Aorta (tissue), 5 donors: ENCODE results near the gene HSP90AB1. TPM values are rescaled to one million over a fixed set of nuclear protein-coding genes. Genes with fewer than 3 reads are reported as not detected.
A peak's percentile ranks its signal among the peaks of the same experiment; 100 is the strongest.

ENCODE experiments used
- ATAC-seq: fragments of 200-7000 bp; cut with Tn5 transposase; one replicate; pipeline ENCODE4 v1.9.1; 2022; ENCODE audit warnings: moderate library complexity; ENCODE audit not compliant: low FRiP score
- DNase-seq, 2 donors: peaks; one replicate each; pipeline ENCODE4 v3.0.0-alpha.2; 2020
- H3K27ac ChIP-seq, 2 donors: one replicate each; pipeline ENCODE4 v1.5.1; 2013; ENCODE audit warnings: low read length in 2 of 2, mild to moderate bottlenecking in 2 of 2, moderate library complexity in 2 of 2, control low read depth in 1 of 2, inconsistent platforms in 1 of 2, low read depth in 1 of 2
- H3K27me3 ChIP-seq, 2 donors: one replicate each; pipeline ENCODE4 v1.6.1; 2013; ENCODE audit warnings: control low read depth in 1 of 2, low read length in 1 of 2, mild to moderate bottlenecking in 1 of 2, moderate library complexity in 1 of 2; ENCODE audit not compliant: insufficient read depth in 2 of 2, control insufficient read depth in 1 of 2
- H3K36me3 ChIP-seq, 2 donors: one replicate each; pipeline ENCODE4 v1.6.1; 2013; ENCODE audit warnings: control low read depth in 1 of 2, low read length in 1 of 2, mild to moderate bottlenecking in 1 of 2; ENCODE audit not compliant: insufficient read depth in 2 of 2, control insufficient read depth in 1 of 2
- H3K4me1 ChIP-seq, 2 donors: one replicate each; pipeline ENCODE4 v1.6.1; 2013; ENCODE audit warnings: low read length in 2 of 2, control low read depth in 1 of 2, mild to moderate bottlenecking in 1 of 2, moderate library complexity in 1 of 2; ENCODE audit not compliant: insufficient read depth in 2 of 2, control insufficient read depth in 1 of 2
- H3K4me3 ChIP-seq, 2 donors: one replicate each; pipeline ENCODE4 v1.5.1; 2013; ENCODE audit warnings: low read length in 2 of 2, control low read depth in 1 of 2, mild to moderate bottlenecking in 1 of 2
- H3K9me3 ChIP-seq: one replicate; pipeline ENCODE4 v1.6.1; 2013; ENCODE audit warnings: mild to moderate bottlenecking, low read length; ENCODE audit not compliant: control insufficient read depth
- WGBS, 2 donors: extraction: QIAGEN DNeasy Blood & Tissue Kit; methylation state at CpG; one replicate each; pipeline ENCODE4 v1.1.7; 2013; 5-methylcytosine and 5-hydroxymethylcytosine counted together
- intact Hi-C, 2 donors: fragments of 100-400 bp; cut with DNase I; formaldehyde crosslinking; loops; one replicate each; pipeline versions ENCODE4 v1.14.2 to v1.15.0; 2022
- polyA plus RNA-seq, 2 donors: library from polyadenylated mRNA; stranded (reverse); fragments of 200-250 nt; gene quantifications; one replicate each; pipeline ENCODE4 v1.2.3, GENCODE V29; 2013
- total RNA-seq, 2 donors: library from RNA; stranded (reverse); fragmentation: NEBNext Ultra II Directional; extraction: Animal tissue kit (Norgen Biotek cat#: 25700); gene quantifications; one replicate each; pipeline ENCODE4 v1.2.1, GENCODE V29; 2021
- donor health status: healthy with polysubstance abuse.
- donor health status: Bipolar disorder and iron deficiency.
- donor health status: DM: no; HTN: no; CAD: no.
- donor health status: DM: no; HTN: no; CAD: no.
- donor health status: DM: yes; HTN: yes; CAD: no.

The HSP90AB1 gene
- total and polyA plus RNA-seq, 4 donors: 385 to 636 (median 440) TPM

DNA sequence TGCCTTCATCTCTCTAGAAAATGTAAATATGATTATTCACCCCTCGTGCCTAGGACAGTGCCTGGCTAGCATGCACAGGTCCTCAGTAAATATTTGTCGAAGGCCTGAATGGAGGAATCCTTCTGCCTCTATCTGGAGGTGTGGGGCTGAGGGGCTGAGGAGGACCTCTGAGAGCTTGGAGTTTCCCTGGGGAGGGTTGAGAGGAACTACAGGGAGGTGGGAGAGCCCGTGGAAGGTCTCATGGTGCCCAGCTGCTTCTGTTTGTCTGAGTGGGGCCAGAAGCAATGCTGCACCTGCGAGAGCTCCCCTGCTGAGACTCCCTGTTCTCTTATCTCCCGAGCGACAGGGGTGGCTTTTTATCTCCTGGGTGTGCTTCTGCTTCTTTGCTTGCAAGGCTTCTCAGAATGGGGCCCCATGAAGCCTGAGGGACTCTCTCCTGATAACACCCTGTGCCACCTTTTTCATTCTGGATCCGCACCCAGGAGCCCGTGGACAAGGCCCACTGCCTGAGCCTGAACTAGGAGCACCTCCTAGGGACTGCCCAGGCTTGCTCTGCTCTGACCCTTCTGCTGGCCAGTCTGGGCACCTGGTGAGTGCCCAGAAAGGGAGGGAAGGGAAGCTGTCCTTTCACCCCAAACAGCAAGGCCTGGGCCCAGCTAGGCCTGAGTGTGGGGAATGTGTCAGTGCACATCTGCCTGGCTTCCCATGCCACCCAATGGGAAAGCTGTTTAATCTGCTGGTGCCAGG lies 21.1 kb upstream of the HSP90AB1 start:
- Histone ChIP-seq H3K36me3 (peaks cover 0 to 3% of the 10 kb centered on the region in 2 donors), H3K27me3 (no peaks in the 10 kb centered on the region), H3K4me3 (no peak overlapping the region), H3K4me1 (no peaks in the 10 kb centered on the region), H3K27ac (no peak overlapping the region), H3K9me3 (no peaks in the 10 kb centered on the region)
- DNase-seq (peak in 1 of 2 donors; percentile 59), ATAC-seq (no peak)
- 72 to 73% methylated on average over 8 of the region's 8 CpGs for WGBS, 2 donors
- intact Hi-C loops: no loop called here

DNA sequence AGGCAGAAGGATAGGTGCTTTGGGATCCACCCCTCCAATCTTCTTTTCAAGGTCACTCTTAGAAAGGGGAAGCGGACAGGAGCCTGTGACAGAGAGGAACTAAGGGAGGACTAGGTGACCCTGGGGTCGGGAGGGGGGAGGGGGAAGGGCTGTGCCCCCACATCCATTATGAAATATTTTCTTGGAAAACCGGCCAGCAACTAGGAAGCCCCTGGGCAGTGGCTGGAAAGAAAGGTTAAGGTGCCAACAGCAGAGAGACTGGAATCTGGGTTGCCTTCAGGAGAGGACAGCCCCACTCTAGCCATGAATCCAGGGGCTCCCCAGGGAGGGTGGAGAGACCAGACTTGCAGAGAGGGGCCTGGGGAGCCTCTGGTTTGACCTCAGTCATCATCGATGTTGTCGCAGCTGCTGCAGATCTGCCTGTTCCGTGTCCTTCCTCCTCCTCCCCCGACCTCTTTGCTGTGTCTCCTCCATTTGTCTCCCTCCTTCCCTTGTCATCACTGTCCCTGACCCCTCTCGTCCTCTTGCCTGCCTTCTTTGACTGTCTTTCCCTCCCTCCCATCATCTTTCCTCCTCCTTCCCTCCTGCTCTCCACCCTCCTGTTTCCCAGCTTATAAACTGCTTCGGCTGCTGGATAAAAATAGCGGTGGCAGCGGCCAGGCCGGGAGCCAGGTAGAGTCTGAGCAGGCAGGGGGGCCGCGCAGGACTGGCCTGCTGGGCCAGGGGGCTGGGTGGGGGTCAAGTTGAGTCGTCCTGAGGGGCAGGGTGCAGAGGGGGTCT lies 20.3 kb upstream of the HSP90AB1 start:
- no peak for ATAC-seq
- intact Hi-C loops: no loop called here

DNA sequence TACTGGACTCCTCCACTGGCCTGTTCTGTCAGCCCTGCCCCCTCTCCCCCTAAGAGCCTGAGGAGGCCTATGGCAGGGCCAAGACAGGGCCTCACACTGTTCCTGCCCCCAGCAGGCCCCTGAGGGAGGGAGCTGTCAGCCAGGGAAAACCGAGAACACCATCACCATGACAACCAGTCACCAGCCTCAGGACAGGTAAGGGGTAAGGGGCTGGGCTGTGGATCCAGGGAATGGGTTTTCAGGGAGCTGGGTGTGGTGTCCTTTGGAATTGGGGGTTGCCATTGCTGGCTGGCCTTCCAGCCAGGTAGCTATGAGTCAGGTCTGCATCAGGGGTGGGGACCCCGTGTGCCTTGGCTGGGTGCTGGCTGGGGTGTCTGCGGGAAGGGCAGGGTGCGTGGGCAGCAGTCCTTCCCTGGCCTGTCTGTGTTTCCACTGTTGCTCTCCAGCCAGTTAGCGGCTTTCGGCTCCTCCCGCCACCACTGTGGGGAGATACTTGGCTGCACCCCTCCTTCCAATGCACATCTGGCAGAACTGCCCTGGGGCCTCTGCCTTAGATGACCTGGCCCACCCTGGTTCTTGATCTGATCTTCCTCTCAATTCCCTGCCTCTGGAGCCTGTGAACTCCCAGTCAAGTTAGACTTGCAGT lies 19.6 kb upstream of the HSP90AB1 start:
- Histone ChIP-seq H3K27ac (no peak overlapping the region), H3K4me3 (no peak overlapping the region), H3K36me3 (peaks cover 0 to 3% of the 10 kb centered on the region in 2 donors), H3K4me1 (no peaks in the 10 kb centered on the region), H3K27me3 (no peaks in the 10 kb centered on the region), H3K9me3 (no peaks in the 10 kb centered on the region)
- ATAC-seq (no peak), DNase-seq (no peak)
- 6 to 16% methylated on average over 7 of the region's 7 CpGs for WGBS, 2 donors
- intact Hi-C loops: no loop called here

More for the DNA sequence above, 20.3 kb upstream of the HSP90AB1 start:
- Histone ChIP-seq H3K27me3 (no peaks in the 10 kb centered on the region), H3K27ac (peak overlapping the region in 1 of 2 donors; percentile 19), H3K4me1 (no peaks in the 10 kb centered on the region), H3K4me3 (no peak overlapping the region), H3K36me3 (peaks cover 0 to 3% of the 10 kb centered on the region in 2 donors), H3K9me3 (no peaks in the 10 kb centered on the region)
- 11 to 16% methylated on average over 15 of the region's 15 CpGs for WGBS, 2 donors
- peak in 1 of 2 donors; percentile 81 for DNase-seq

DNA sequence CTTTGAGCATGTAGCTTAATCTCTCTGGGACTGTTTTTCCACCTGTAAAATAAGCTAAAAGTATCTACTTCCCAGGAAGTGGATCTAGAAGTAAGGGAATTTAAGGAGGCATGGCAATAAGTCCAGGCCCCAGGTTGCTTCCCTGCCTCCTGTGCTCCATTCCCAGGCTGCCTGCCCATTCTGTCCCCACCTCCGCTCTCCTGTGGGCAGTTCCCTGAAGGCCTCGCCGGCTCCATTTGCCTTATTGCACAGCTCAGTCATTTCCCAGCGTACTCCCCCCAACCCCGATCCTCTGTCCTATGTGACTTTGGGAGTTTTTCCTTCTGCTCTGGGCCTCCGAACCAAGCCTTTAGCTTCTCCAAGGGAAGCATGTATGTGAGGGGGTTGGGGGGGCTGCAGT lies 18.9 kb upstream of the HSP90AB1 start:
- H3K9me3 ChIP-seq: no peaks in the 10 kb centered on the region
- H3K27ac ChIP-seq: no peak overlapping the region
- H3K4me1 ChIP-seq: no peaks in the 10 kb centered on the region
- DNase-seq (no peak), ATAC-seq (no peak)
- intact Hi-C loops: no loop called here
- H3K27me3 ChIP-seq: no peaks in the 10 kb centered on the region
- H3K4me3 ChIP-seq: no peak overlapping the region
- H3K36me3 ChIP-seq: peaks cover 0 to 3% of the 10 kb centered on the region in 2 donors
- 76 to 86% methylated on average over 6 of the region's 6 CpGs for WGBS, 2 donors

DNA sequence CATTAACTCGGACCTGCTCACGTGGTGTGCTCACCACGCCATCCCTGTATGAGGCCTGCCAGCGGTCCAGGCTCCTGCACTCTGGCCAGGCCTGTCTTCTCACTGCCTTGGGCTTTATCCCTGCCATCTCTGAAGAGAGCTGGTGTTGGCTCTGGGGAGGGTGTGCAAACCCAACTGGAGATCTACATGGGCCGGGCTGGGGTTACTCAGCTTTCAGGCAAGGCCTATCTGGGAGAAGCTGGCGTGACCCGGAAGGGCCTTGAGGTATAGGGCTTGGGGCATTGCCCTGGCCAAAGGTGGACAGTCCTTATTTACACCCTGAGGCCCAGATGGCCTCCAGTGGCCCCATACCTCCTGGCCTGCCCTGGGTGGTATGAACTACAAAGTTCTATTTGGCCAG lies 18.5 kb upstream of the HSP90AB1 start:
- peak in 1 of 2 donors; percentile 65 for DNase-seq
- peaks cover 0 to 3% of the 10 kb centered on the region in 2 donors for H3K36me3 ChIP-seq
- no peak for ATAC-seq
- H3K9me3 ChIP-seq: no peaks in the 10 kb centered on the region
- no peak overlapping the region for H3K4me3 ChIP-seq
- no peaks in the 10 kb centered on the region for H3K4me1 ChIP-seq
- no peaks in the 10 kb centered on the region for H3K27me3 ChIP-seq
- 83 to 85% methylated on average over 7 of the region's 7 CpGs for WGBS, 2 donors
- intact Hi-C loops: no loop called here
- no peak overlapping the region for H3K27ac ChIP-seq

DNA sequence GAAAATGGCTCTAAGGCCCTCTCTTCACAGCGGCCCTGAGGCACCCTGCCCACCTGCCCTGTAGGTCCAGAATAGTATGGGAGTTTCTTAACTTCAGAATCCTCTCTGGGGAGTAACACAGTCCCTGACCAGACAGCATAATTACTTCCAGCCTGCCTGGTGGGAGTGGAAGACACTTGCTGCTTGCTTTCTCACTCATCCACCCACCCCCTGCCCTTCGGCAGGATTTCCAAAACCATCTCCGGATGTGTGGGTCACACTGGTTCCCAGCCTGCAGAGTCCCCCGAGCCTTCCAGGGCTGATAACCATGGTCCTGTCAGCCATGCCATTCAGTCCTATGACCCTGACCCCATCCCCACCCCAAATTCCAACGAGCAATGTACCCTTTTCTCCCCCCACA lies 18.1 kb upstream of the HSP90AB1 start:
- ATAC-seq: no peak
- WGBS, 2 donors: 79 to 81% methylated on average over 5 of the region's 5 CpGs
- H3K9me3 ChIP-seq: no peaks in the 10 kb centered on the region

DNA sequence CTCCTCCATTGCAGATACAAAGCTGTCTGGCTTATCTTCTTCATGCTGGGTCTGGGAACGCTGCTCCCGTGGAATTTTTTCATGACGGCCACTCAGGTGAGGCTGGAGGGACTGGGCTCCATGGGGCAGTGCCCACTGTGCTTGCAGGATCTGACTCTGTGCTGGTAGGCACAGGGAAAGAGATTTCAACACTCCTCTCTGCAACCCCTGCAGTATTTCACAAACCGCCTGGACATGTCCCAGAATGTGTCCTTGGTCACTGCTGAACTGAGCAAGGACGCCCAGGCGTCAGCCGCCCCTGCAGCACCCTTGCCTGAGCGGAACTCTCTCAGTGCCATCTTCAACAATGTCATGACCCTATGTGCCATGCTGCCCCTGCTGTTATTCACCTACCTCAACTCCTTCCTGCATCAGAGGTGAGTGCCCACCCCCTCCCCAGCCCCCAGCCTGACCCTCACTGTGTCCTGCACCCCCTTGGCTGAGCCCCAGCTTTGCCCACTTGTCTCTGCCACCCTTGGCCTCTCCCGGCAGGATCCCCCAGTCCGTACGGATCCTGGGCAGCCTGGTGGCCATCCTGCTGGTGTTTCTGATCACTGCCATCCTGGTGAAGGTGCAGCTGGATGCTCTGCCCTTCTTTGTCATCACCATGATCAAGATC lies 17.4 kb upstream of the HSP90AB1 start:
- no peak overlapping the region for H3K4me3 ChIP-seq
- H3K4me1 ChIP-seq: no peaks in the 10 kb centered on the region
- ATAC-seq: no peak
- H3K27ac ChIP-seq: no peak overlapping the region
- peaks cover 0 to 3% of the 10 kb centered on the region in 2 donors for H3K36me3 ChIP-seq
- intact Hi-C loops: no loop called here
- no peaks in the 10 kb centered on the region for H3K9me3 ChIP-seq
- peak in 1 of 2 donors; percentile 59 for DNase-seq
- H3K27me3 ChIP-seq: no peaks in the 10 kb centered on the region
- 87 to 89% methylated on average over 11 of the region's 11 CpGs for WGBS, 2 donors

More for the DNA sequence above, 18.1 kb upstream of the HSP90AB1 start:
- H3K4me1 ChIP-seq: no peaks in the 10 kb centered on the region
- H3K27ac ChIP-seq: no peak overlapping the region
- no peaks in the 10 kb centered on the region for H3K27me3 ChIP-seq
- no peak overlapping the region for H3K4me3 ChIP-seq
- peak in 1 of 2 donors; percentile 43 for DNase-seq
- intact Hi-C loops: no loop called here
- peaks cover 0 to 3% of the 10 kb centered on the region in 2 donors for H3K36me3 ChIP-seq

DNA sequence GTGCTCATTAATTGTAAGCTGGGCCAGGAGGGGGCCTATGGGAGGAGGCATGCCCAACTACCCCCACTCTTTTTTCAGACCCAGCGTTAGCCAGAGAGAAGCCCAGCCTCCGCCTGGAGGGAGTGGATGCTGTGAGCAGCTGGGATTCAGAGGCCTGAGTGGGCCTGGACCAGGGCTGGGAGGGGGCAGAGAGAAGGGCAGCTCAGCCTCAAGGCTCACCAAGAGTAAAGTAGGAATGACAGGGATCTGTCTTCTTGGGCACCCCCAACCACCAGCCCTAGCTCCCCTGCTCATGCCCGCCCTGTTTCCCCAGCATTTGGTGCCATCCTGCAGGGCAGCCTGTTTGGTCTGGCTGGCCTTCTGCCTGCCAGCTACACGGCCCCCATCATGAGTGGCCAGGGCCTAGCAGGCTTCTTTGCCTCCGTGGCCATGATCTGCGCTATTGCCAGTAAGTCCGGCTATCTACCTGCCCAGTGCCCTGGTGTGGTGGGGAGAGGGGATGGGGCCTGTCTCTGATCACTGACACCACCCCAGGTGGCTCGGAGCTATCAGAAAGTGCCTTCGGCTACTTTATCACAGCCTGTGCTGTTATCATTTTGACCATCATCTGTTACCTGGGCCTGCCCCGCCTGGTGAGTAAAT lies 16.7 kb upstream of the HSP90AB1 start:
- DNase-seq: peak in 1 of 2 donors; percentile 69
- WGBS, 2 donors: 88 to 89% methylated on average over 10 of the region's 10 CpGs
- no peak overlapping the region for H3K27ac ChIP-seq
- H3K9me3 ChIP-seq: no peaks in the 10 kb centered on the region
- H3K4me3 ChIP-seq: no peak overlapping the region
- intact Hi-C loops: no loop called here
- H3K27me3 ChIP-seq: no peaks in the 10 kb centered on the region
- H3K36me3 ChIP-seq: peaks cover 0 to 3% of the 10 kb centered on the region in 2 donors
- no peak for ATAC-seq
- H3K4me1 ChIP-seq: no peaks in the 10 kb centered on the region
